Cardiac muscle cell (in vitro differentiated cells and primary cell): ENCODE results near the gene AGPAT3. TPM values are rescaled to one million over a fixed set of nuclear protein-coding genes. Genes with fewer than 3 reads are reported as not detected.

ENCODE experiments used
- DNase-seq, 2 donors: peaks; one replicate each; pipeline versions ENCODE4 v3.0.0 to v3.0.0-alpha.2; 2010 to 2017; ENCODE audit warnings: low read depth in 1 of 2, low spot score in 1 of 2
- H3K27ac ChIP-seq: fragments of 200-600 bp; sonication (generic); 2 replicates; pipeline ENCODE4 v1.5.1; 2016
- H3K27me3 ChIP-seq: fragments of 200-600 bp; sonication (generic); 2 replicates; pipeline ENCODE4 v1.6.0; 2016; ENCODE audit warnings: control low read depth
- H3K36me3 ChIP-seq: fragments of 200-600 bp; sonication (generic); 2 replicates; pipeline ENCODE4 v1.5.1; 2016; ENCODE audit warnings: control low read depth
- H3K4me1 ChIP-seq: fragments of 200-600 bp; sonication (generic); 2 replicates; pipeline ENCODE4 v1.8.1; 2017; ENCODE audit warnings: low read depth, mild to moderate bottlenecking, mixed run types
- H3K4me3 ChIP-seq: fragments of 200-600 bp; sonication (generic); 2 replicates; pipeline ENCODE4 v1.5.1; 2016; ENCODE audit warnings: mild to moderate bottlenecking
- H3K9me3 ChIP-seq: fragments of 200-600 bp; sonication (generic); 2 replicates; pipeline ENCODE4 v1.5.1; 2017; ENCODE audit warnings: low read depth, mild to moderate bottlenecking, control low read depth
- CTCF ChIP-seq: IDR thresholded peaks from 2 replicates; pipeline ENCODE4 v1.5.1; 2012; ENCODE audit warnings: low read depth, mild to moderate bottlenecking, low read length
- polyA plus RNA-seq: library from polyadenylated mRNA; unstranded; fragments of >200 nt; fragmentation: Nextera tagmentation; extraction: Ambion mirVana; gene quantifications from 2 replicates; pipeline ENCODE4 v1.2.1, GENCODE V29; 2016
- total RNA-seq: library from RNA; depleted of rRNA; stranded (reverse); fragments of >200 nt; gene quantifications from 2 replicates; pipeline ENCODE4 v1.2.3, GENCODE V29; 2016

AGPAT3 gene
- total and polyA plus RNA-seq, 2 experiments from 2014 or later, result 12.4 to 23.6 TPM

GRCh38 chr21:43872531-43873197 is 7.6 kb downstream of the AGPAT3 start:
- no peak for TF ChIP-seq CTCF
- Histone ChIP-seq H3K9me3 (no peaks in the 10 kb centered on the region), H3K36me3 (no peaks in the 10 kb centered on the region), H3K27ac (no peak overlapping the region), H3K4me3 (no peak overlapping the region), H3K4me1 (no peaks in the 10 kb centered on the region), H3K27me3 (no peaks in the 10 kb centered on the region)
- no peak for DNase-seq

GRCh38 chr21:43873673-43874072 is 8.7 kb downstream of the AGPAT3 start:
- H3K4me3 ChIP-seq, result no peak overlapping the region
- TF ChIP-seq CTCF, result no peak
- no peaks in the 10 kb centered on the region for H3K9me3 ChIP-seq
- DNase-seq, result no peak
- no peaks in the 10 kb centered on the region for H3K4me1 ChIP-seq
- no peaks in the 10 kb centered on the region for H3K27me3 ChIP-seq
- no peak overlapping the region for H3K27ac ChIP-seq
- no peaks in the 10 kb centered on the region for H3K36me3 ChIP-seq

- H3K27ac ChIP-seq, result no peak overlapping the region
- no peaks in the 10 kb centered on the region for H3K27me3 ChIP-seq
- no peaks in the 10 kb centered on the region for H3K9me3 ChIP-seq
- DNase-seq, result no peak
- H3K36me3 ChIP-seq, result no peaks in the 10 kb centered on the region
- H3K4me3 ChIP-seq, result no peak overlapping the region
- TF ChIP-seq CTCF, result no peak
- H3K4me1 ChIP-seq, result no peaks in the 10 kb centered on the region
Observed at GRCh38 chr21:43874085-43874805, 9.2 kb downstream of the AGPAT3 start.

GRCh38 chr21:43876605-43877004 is 11.6 kb downstream of the AGPAT3 start:
- no peak for DNase-seq
- Histone ChIP-seq H3K27me3 (no peaks in the 10 kb centered on the region), H3K27ac (no peak overlapping the region), H3K4me3 (no peak overlapping the region), H3K36me3 (no peaks in the 10 kb centered on the region), H3K4me1 (no peaks in the 10 kb centered on the region), H3K9me3 (no peaks in the 10 kb centered on the region)
- no peak for TF ChIP-seq CTCF

- no peaks in the 10 kb centered on the region for H3K27me3 ChIP-seq
- TF ChIP-seq CTCF, result no peak
- H3K9me3 ChIP-seq, result no peaks in the 10 kb centered on the region
- no peak overlapping the region for H3K27ac ChIP-seq
- DNase-seq, result no peak
- no peaks in the 10 kb centered on the region for H3K4me1 ChIP-seq
- no peak overlapping the region for H3K4me3 ChIP-seq
- H3K36me3 ChIP-seq, result no peaks in the 10 kb centered on the region
Observed at GRCh38 chr21:43877936-43878575, 13.0 kb downstream of the AGPAT3 start.
